Activated effector memory CD4-positive, alpha-beta T cell treated with Interleukin-2 at 50 U/mL for 16 hours (primary cell): Measurements from ENCODE around the gene HNRNPF.
A peak's percentile ranks its signal among the peaks of the same experiment; 100 is the strongest.
"Not testable (repeated sequence)": the region's sequence is repeated elsewhere in the genome, so short reads cannot be mapped to it uniquely, and the experiment has no call there.

Experiments
- DNase-seq: peaks from one replicate; pipeline ENCODE4 v3.0.0-alpha.2; 2020

The HNRNPF gene

GRCh38 chr10:43396061-43396927 lies 12.7 kb downstream of the HNRNPF start:
- DNase-seq = peak; percentile 63

- DNase-seq = no peak
Observed at GRCh38 chr10:43395571-43396060, 13.4 kb downstream of the HNRNPF start.

GRCh38 chr10:43394868-43395267 lies 14.1 kb downstream of the HNRNPF start:
- no peak for DNase-seq

GRCh38 chr10:43393606-43394360 lies 15.2 kb downstream of the HNRNPF start:
- DNase-seq = no peak

GRCh38 chr10:43393186-43393585 lies 15.8 kb downstream of the HNRNPF start:
- DNase-seq = not testable (repeated sequence)

- DNase-seq = no peak
Observed at GRCh38 chr10:43392748-43393147, 16.2 kb downstream of the HNRNPF start.

- DNase-seq = no peak
Observed at GRCh38 chr10:43391496-43391895, 17.5 kb downstream of the HNRNPF start.

- DNase-seq = no peak
Observed at GRCh38 chr10:43390759-43391158, 18.2 kb downstream of the HNRNPF start.

- no peak for DNase-seq
Observed at GRCh38 chr10:43390333-43390732, 18.7 kb downstream of the HNRNPF start.

GRCh38 chr10:43389867-43390266 lies 19.1 kb downstream of the HNRNPF start:
- no peak for DNase-seq

- no peak for DNase-seq
Observed at GRCh38 chr10:43387678-43388032, 21.3 kb downstream of the HNRNPF start.

GRCh38 chr10:43386981-43387677 lies 21.9 kb downstream of the HNRNPF start:
- no peak for DNase-seq

- DNase-seq = no peak
Observed at GRCh38 chr10:43386549-43386948, 22.4 kb downstream of the HNRNPF start.

GRCh38 chr10:43385412-43386004 lies 23.5 kb downstream of the HNRNPF start:
- no peak for DNase-seq

GRCh38 chr10:43384252-43385221 lies 24.4 kb downstream of the HNRNPF start:
- DNase-seq = no peak

- no peak for DNase-seq
Observed at GRCh38 chr10:43383204-43383971, 25.6 kb downstream of the HNRNPF start.

GRCh38 chr10:43380610-43381222 lies 28.3 kb downstream of the HNRNPF start:
- DNase-seq = no peak

- no peak for DNase-seq
Observed at GRCh38 chr10:43377424-43377883, 31.5 kb downstream of the HNRNPF start.

GRCh38 chr10:43376828-43377423 lies 32.1 kb downstream of the HNRNPF start:
- DNase-seq = no peak
